ENCODE results near the gene CCDC6.

DNA sequence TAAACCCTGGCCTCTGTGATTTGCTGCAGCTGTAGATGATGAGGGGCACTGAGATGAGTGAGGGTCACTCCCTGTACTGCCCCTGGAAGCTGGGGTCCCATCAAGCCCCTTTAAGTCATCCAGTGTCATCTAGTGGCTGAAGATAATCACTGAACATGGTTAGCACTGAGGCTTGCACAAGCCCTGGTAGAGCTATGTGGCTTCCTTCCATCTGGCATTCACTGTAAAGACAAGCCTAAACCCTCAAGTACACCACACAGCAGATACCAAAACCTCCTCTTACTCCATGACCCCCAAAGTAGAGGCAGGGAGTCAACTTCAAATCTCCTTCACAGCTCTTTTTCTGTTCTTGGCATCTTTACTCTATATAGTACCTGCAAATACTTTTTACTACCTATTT, 80.4 kb downstream of the CCDC6 start:
- no peak for TF ChIP-seq POLR2A (IDR thresholded peaks at IDR 0.05)
- TF ChIP-seq, protein P1, sequence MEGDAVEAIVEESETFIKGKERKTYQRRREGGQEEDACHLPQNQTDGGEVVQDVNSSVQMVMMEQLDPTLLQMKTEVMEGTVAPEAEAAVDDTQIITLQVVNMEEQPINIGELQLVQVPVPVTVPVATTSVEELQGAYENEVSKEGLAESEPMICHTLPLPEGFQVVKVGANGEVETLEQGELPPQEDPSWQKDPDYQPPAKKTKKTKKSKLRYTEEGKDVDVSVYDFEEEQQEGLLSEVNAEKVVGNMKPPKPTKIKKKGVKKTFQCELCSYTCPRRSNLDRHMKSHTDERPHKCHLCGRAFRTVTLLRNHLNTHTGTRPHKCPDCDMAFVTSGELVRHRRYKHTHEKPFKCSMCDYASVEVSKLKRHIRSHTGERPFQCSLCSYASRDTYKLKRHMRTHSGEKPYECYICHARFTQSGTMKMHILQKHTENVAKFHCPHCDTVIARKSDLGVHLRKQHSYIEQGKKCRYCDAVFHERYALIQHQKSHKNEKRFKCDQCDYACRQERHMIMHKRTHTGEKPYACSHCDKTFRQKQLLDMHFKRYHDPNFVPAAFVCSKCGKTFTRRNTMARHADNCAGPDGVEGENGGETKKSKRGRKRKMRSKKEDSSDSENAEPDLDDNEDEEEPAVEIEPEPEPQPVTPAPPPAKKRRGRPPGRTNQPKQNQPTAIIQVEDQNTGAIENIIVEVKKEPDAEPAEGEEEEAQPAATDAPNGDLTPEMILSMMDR (IDR thresholded peaks at IDR 0.05): no peak
